NB4 (cell line): ENCODE data around the gene NRP2.

Experiments used
- DNase-seq: peaks from one replicate; pipeline ENCODE4 v3.0.0; 2010; ENCODE audit warnings: low read depth
- H3K4me3 ChIP-seq: one replicate; pipeline ENCODE4 v1.5.1; 2011; ENCODE audit warnings: mild to moderate bottlenecking, low read depth, low read length, moderate library complexity
- CTCF ChIP-seq: IDR thresholded peaks from one replicate; pipeline ENCODE4 v1.5.1; 2012; ENCODE audit warnings: low read depth, low read length
- MAX ChIP-seq: IDR thresholded peaks from 2 replicates; pipeline ENCODE4 v1.6.1; 2011; ENCODE audit warnings: low read depth, low read length
- MYC ChIP-seq: IDR thresholded peaks from 2 replicates; pipeline ENCODE4 v1.6.1; 2011; ENCODE audit warnings: low read depth, low read length
- POLR2A ChIP-seq: IDR thresholded peaks from 2 replicates; pipeline ENCODE4 v1.6.1; 2011; ENCODE audit warnings: mild to moderate bottlenecking; ENCODE audit not compliant: insufficient read length; ENCODE audit errors: extremely low read depth

Gene NRP2

GRCh38 chr2:205650931-205651330 is 31.4 kb upstream of the NRP2 start:
- TF ChIP-seq CTCF = no peak
- no peak for TF ChIP-seq MAX
- TF ChIP-seq POLR2A = no peak
- no peak for TF ChIP-seq MYC
- no peak for DNase-seq
- H3K4me3 ChIP-seq = no peak overlapping the region

- DNase-seq = no peak
- TF ChIP-seq MAX = no peak
- TF ChIP-seq POLR2A = no peak
- no peak overlapping the region for H3K4me3 ChIP-seq
These were observed 30.6 kb upstream of the NRP2 start for GRCh38 chr2:205651719-205652118.

- TF ChIP-seq MAX (no peak), POLR2A (no peak), CTCF (no peak), MYC (no peak)
- no peak overlapping the region for H3K4me3 ChIP-seq
- no peak for DNase-seq
These were observed 27.3 kb upstream of the NRP2 start for GRCh38 chr2:205654878-205655605.

- TF ChIP-seq MYC (no peak), POLR2A (no peak), CTCF (no peak), MAX (no peak)
- DNase-seq = no peak
- no peak overlapping the region for H3K4me3 ChIP-seq
These were observed 26.4 kb upstream of the NRP2 start for GRCh38 chr2:205655779-205656456.

- no peak for DNase-seq
- TF ChIP-seq MAX = no peak
- no peak for TF ChIP-seq CTCF
- TF ChIP-seq POLR2A = no peak
- TF ChIP-seq MYC = no peak
- H3K4me3 ChIP-seq = no peak overlapping the region
These were observed 25.8 kb upstream of the NRP2 start for GRCh38 chr2:205656461-205656860.

GRCh38 chr2:205656941-205657340 is 25.4 kb upstream of the NRP2 start:
- DNase-seq = no peak
- TF ChIP-seq MAX (no peak), CTCF (no peak), MYC (no peak), POLR2A (no peak)
- no peak overlapping the region for H3K4me3 ChIP-seq
